Brain microvascular endothelial cell (primary cell): ENCODE data around the gene DGKG.
A peak's percentile ranks its signal among the peaks of the same experiment; 100 is the strongest.

Source experiments
- DNase-seq: peaks from one replicate; pipeline ENCODE4 v3.0.0-alpha.2; 2020
- H3K27ac ChIP-seq: fragments of 250-450 bp; sonication (Bioruptor Pico); 2 replicates; pipeline ENCODE4 v1.5.1; 2020; ENCODE audit warnings: mild to moderate bottlenecking, moderate library complexity
- H3K27me3 ChIP-seq: fragments of 250-450 bp; sonication (Bioruptor Pico); replicated peaks from 2 replicates; pipeline ENCODE4 v1.5.1; 2020; ENCODE audit warnings: mild to moderate bottlenecking
- H3K36me3 ChIP-seq: fragments of 250-450 bp; sonication (Bioruptor Pico); replicated peaks from 2 replicates; pipeline ENCODE4 v1.5.1; 2020; ENCODE audit warnings: mild to moderate bottlenecking
- H3K4me3 ChIP-seq: 2 replicates; pipeline ENCODE4 v1.5.1; 2011; ENCODE audit warnings: low read depth, mild to moderate bottlenecking, control low read depth, low read length, moderate library complexity
- in situ Hi-C: cut with HindIII; loops from 2 replicates; pipeline ENCODE4 v1.10.0; 2017; ENCODE audit warnings: low sequenced_read_pairs, low pct_ligation_motif_present
- TF ChIP-seq, protein P1 (sequence below): IDR thresholded peaks from 2 replicates; pipeline ENCODE4 v1.5.1; 2011; ENCODE audit warnings: low read depth, mild to moderate bottlenecking, moderate library complexity, low read length, control low read depth, inconsistent platforms; ENCODE audit errors: missing control alignments

The DGKG gene

DNA sequence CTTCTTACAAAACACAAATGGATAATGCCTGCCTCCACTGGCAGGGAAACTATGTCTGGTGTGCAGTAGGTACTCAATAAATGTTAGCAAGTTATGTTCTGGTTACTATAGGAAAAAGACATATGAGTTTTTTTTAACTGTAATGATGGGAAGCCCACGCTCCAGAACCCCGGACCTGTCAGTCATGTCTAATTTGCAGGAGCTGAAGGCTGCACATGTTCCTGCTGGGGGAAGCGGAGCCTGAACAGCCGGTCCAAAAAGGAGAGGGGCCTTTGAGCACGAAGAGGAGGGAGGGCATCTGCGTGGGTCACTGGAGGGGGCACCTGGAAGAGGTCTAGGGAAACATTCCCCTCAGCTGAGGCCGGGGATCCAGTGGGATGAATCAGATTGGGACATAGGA is 113.2 kb downstream of the DGKG start:
- TF ChIP-seq, protein P1, sequence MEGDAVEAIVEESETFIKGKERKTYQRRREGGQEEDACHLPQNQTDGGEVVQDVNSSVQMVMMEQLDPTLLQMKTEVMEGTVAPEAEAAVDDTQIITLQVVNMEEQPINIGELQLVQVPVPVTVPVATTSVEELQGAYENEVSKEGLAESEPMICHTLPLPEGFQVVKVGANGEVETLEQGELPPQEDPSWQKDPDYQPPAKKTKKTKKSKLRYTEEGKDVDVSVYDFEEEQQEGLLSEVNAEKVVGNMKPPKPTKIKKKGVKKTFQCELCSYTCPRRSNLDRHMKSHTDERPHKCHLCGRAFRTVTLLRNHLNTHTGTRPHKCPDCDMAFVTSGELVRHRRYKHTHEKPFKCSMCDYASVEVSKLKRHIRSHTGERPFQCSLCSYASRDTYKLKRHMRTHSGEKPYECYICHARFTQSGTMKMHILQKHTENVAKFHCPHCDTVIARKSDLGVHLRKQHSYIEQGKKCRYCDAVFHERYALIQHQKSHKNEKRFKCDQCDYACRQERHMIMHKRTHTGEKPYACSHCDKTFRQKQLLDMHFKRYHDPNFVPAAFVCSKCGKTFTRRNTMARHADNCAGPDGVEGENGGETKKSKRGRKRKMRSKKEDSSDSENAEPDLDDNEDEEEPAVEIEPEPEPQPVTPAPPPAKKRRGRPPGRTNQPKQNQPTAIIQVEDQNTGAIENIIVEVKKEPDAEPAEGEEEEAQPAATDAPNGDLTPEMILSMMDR, result no peak

DNA sequence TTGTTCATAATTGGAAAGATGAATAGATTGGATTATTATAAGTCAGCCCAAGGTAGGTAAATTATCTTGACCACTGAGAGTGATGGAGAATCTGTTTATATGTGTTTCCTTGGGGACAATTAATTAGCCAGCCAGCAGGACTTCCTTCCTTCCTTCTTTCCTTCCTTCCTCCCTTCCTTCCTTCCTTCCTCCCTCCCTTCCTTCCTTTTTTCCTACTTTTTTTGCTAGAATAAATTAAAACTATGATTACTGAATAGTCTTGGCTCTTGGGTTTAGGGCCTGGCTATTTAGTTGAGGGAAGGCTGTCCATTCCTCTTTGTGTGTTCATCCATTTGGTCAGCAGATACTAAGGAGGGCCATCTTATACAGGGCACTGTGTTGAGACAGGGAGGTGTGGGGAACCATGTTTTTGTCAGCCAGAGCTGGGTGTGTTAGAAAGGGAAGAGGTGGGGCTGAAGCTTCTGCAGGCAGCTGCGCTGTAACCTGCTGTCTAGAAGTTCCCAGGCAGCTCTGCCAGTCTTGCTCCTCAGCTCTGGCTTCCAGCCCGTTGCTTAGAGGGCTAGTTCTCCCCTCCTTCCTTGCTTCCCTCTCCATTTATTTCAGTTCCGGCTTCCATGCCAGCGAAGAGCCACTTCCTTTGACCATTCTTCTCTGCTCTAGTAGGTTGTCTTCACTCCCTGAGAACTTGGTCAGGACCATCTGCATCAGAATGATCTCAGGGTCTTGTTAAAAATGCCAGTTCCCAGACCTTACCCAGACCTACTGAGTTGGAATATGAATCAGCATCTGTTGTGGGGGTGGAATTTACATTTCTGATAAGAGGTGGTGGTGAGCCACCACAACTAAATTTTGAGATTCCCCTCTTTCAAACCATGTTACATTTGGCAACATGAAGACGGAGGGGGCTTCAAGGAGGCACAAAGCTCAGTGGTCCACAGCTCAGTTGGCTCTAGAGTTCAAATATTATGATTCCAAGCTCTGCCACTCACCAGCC is 113.9 kb downstream of the DGKG start:
- TF ChIP-seq, protein P1, result no peak
- no peak overlapping the region for H3K27ac ChIP-seq
- in situ Hi-C loops, result loop anchor here (25.0 kb wide), 1 partner anchor 261 kb away; no protein-coding TSS in a partner anchor
- no peaks in the 10 kb centered on the region for H3K27me3 ChIP-seq
- no peak overlapping the region for H3K4me3 ChIP-seq
- no peaks in the 10 kb centered on the region for H3K36me3 ChIP-seq
- DNase-seq, result no peak

More for the DNA sequence above, 113.2 kb downstream of the DGKG start:
- H3K36me3 ChIP-seq, result no peaks in the 10 kb centered on the region
- DNase-seq, result no peak
- no peak overlapping the region for H3K27ac ChIP-seq
- H3K27me3 ChIP-seq, result no peaks in the 10 kb centered on the region
- H3K4me3 ChIP-seq, result no peak overlapping the region
- in situ Hi-C loops, result loop anchor here (25.0 kb wide), 1 partner anchor 262 kb away; no protein-coding TSS in a partner anchor

DNA sequence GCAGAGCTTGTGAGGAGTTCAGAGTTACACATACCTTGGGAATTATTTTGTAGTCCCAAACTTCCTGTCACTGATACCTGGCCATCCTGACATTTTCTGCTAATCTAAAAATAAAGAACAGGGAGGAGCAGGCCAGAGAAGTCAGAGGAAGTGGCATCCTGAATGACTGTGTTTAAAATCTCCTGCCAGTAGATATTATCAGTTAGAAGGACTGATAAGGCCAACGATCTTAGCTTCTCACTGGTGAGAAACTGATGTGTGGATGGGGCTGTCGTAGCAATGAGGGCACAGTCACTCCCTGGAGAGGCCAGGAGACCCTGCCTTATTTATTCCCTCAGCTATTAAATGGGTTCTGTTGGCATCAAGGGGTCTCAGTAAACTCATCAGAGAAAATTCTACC is 115.1 kb downstream of the DGKG start:
- no peaks in the 10 kb centered on the region for H3K36me3 ChIP-seq
- no peak overlapping the region for H3K27ac ChIP-seq
- in situ Hi-C loops, result loop anchor here (25.0 kb wide), 1 partner anchor 260 kb away; no protein-coding TSS in a partner anchor
- TF ChIP-seq, protein P1, result no peak
- no peaks in the 10 kb centered on the region for H3K27me3 ChIP-seq
- H3K4me3 ChIP-seq, result no peak overlapping the region
- no peak for DNase-seq

DNA sequence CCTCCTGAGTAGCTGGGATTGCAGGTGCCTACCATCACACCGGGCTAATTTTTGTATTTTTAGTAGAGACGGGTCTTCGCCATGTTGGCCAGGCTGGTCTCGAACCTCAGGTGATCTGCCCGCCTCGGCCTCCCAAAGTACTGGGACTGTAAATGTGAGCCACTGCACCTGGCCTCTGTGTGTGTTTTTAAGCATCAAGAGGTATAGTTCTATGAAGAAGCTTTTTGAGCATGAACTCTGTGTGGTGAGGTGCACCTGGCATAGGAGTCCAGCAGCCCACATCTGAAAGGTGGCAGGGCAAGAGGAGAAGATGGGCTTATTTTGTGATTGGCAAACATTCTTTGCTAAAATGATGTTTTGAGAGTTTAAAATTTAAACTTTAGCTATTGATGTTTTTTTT is 118.0 kb downstream of the DGKG start:
- TF ChIP-seq, protein P1, result no peak
- Histone ChIP-seq H3K27ac (no peak overlapping the region), H3K27me3 (no peaks in the 10 kb centered on the region), H3K36me3 (no peaks in the 10 kb centered on the region), H3K4me3 (no peak overlapping the region)
- no peak for DNase-seq
- in situ Hi-C loops, result loop anchor here (25.0 kb wide), 1 partner anchor 257 kb away; no protein-coding TSS in a partner anchor

DNA sequence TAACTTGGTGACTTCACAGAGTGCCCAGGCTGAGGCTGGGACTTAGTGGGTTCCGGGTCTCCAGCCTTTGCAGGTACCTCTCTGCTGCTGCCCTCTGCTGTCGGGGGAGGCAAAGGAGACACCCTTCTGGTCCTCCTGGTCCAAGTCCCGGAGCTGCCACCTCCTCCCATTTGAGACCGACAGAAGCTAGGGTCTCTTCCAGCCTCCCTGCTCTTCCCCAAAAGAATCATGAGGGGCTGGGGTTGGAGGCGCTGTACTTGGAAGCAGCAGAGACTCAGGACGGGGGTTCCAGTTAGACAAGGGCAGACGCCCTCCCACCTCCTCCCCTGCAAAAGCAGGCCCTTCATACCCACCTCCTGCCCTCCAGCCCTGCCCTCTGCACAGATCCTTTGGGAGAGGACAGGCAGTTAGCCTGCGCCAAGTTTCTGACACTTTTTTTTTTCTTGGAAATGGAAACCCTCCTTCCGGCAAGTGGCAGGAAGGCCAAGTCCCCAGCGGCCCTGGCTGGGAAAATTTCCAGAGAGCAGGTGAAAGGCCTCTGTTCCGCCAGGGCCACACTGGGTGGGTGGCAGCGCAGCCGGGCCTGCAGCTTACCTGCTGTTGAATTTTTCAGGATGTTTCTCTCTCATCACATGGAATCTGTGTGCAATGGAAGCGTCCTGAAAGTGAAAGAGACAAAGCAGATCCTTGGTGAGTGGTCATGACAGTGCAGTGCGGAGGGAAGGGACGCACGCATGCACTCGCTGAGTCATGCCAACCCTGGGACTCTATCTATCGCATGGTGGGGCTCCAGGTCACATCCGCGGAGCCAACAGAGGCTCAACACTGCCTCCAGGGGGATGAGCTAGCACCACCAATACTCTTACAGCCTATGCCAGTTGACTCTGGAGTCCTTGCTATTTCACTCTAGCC is 119.9 kb downstream of the DGKG start:
- DNase-seq, result peak; percentile 90
- Histone ChIP-seq H3K36me3 (no peaks in the 10 kb centered on the region), H3K4me3 (peak overlapping the region; percentile 27), H3K27me3 (no peaks in the 10 kb centered on the region), H3K27ac (peak overlapping the region; percentile 12)
- in situ Hi-C loops, result loop anchor here (25.0 kb wide), 1 partner anchor 255 kb away; no protein-coding TSS in a partner anchor
- TF ChIP-seq, protein P1, result peak; percentile 84
